Hepatocyte (in vitro differentiated cells): ENCODE results near the gene SHQ1. TPM values are rescaled to one million over a fixed set of nuclear protein-coding genes. Genes with fewer than 3 reads are reported as not detected.

ENCODE experiments used
- DNase-seq: peaks from one replicate; pipeline ENCODE4 v3.0.0-alpha.2; 2016; ENCODE audit warnings: low spot score
- H2AFZ ChIP-seq: fragments of 200-600 bp; sonication (generic); 2 replicates; pipeline ENCODE4 v1.6.0; 2016; ENCODE audit warnings: antibody characterized with exemption, mild to moderate bottlenecking
- H3K27ac ChIP-seq: fragments of 200-600 bp; sonication (generic); 2 replicates; pipeline ENCODE4 v1.5.1; 2016; ENCODE audit warnings: mild to moderate bottlenecking
- H3K27me3 ChIP-seq: fragments of 200-600 bp; sonication (generic); 2 replicates; pipeline ENCODE4 v1.6.1; 2016
- H3K36me3 ChIP-seq: fragments of 200-600 bp; sonication (generic); replicated peaks from 2 replicates; pipeline ENCODE4 v1.5.1; 2016; ENCODE audit warnings: low read depth; ENCODE audit not compliant: insufficient read depth
- H3K4me1 ChIP-seq: fragments of 200-600 bp; sonication (generic); 2 replicates; pipeline ENCODE4 v1.5.1; 2016; ENCODE audit warnings: mild to moderate bottlenecking, moderate library complexity; ENCODE audit not compliant: insufficient read depth
- H3K4me2 ChIP-seq: fragments of 200-600 bp; sonication (generic); 2 replicates; pipeline ENCODE4 v1.6.0; 2016
- H3K4me3 ChIP-seq: fragments of 200-600 bp; sonication (generic); 2 replicates; pipeline ENCODE4 v1.5.1; 2016; ENCODE audit warnings: mild to moderate bottlenecking
- H3K79me2 ChIP-seq: fragments of 200-600 bp; sonication (generic); 2 replicates; pipeline ENCODE4 v1.6.0; 2017; ENCODE audit warnings: mild to moderate bottlenecking
- H3K9me2 ChIP-seq: fragments of 200-600 bp; sonication (generic); replicated peaks from 2 replicates; pipeline ENCODE4 v1.6.0; 2017; ENCODE audit warnings: mild to moderate bottlenecking; ENCODE audit not compliant: insufficient read depth
- H3K9me3 ChIP-seq: fragments of 200-600 bp; sonication (generic); 2 replicates; pipeline ENCODE4 v1.5.1; 2016; ENCODE audit warnings: low read depth, mild to moderate bottlenecking
- H4K20me1 ChIP-seq: fragments of 200-600 bp; sonication (generic); 2 replicates; pipeline ENCODE4 v1.6.0; 2016; ENCODE audit warnings: mild to moderate bottlenecking; ENCODE audit not compliant: insufficient read depth, poor library complexity, severe bottlenecking
- EZH2 ChIP-seq: fragments of 200-600 bp; sonication (generic); IDR thresholded peaks from 2 replicates; pipeline ENCODE4 v1.6.1; 2016; ENCODE audit warnings: antibody characterized with exemption, mild to moderate bottlenecking, borderline replicate concordance
- EZH2phosphoT487 ChIP-seq: fragments of 200-600 bp; sonication (generic); IDR thresholded peaks from one replicate; pipeline ENCODE4 v1.6.1; 2018; ENCODE audit warnings: antibody characterized with exemption, mild to moderate bottlenecking, low read depth, moderate library complexity; ENCODE audit not compliant: unreplicated experiment, severe bottlenecking
- WGBS: methylation state at CpG from one replicate; pipeline ENCODE4 v1.1.6; 2016; ENCODE audit warnings: low lambda C conversion rate; ENCODE audit errors: missing lambda C conversion rate; 5-methylcytosine and 5-hydroxymethylcytosine counted together
- polyA plus RNA-seq: library from polyadenylated mRNA; unstranded; fragments of >200 nt; fragmentation: Nextera tagmentation; extraction: Ambion mirVana; gene quantifications from 2 replicates; pipeline ENCODE4 v1.2.1, GENCODE V29; 2016
- total RNA-seq: library from RNA; depleted of rRNA; stranded (reverse); fragments of >200 nt; gene quantifications from 2 replicates; pipeline ENCODE4 v1.2.3, GENCODE V29; 2014
- TF ChIP-seq, protein P1 (sequence below): fragments of 200-600 bp; sonication (generic); IDR thresholded peaks from 2 replicates; pipeline ENCODE4 v1.5.1; 2016; ENCODE audit warnings: antibody characterized with exemption, mild to moderate bottlenecking; ENCODE audit not compliant: poor library complexity

Gene SHQ1
- total and polyA plus RNA-seq, 2 experiments from 2014 or later = 11.1 to 16.8 TPM

DNA sequence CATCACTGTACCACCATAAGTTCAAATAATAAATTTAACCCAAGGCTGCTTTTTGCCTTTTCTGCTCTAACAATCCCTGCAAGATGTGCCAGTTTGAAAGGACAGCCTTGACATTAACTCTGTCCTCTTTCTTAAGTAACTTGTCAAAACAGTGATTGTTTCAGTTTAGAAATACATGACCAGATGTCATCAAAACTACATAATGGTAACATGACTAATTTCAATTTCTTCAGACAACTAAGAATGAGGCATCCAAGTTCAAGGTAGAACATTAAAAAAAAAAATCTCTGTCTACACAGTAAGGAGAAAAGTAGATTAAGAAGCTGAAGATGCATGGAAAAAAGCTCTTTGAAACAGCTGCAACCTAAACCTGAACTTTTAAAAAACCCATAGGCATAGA lies 47.4 kb downstream of the SHQ1 start:
- Histone ChIP-seq H3K9me3 (no peaks in the 10 kb centered on the region), H2AFZ (no peak overlapping the region), H3K4me2 (no peak overlapping the region), H3K4me1 (no peaks in the 10 kb centered on the region), H3K79me2 (no peaks in the 10 kb centered on the region), H3K4me3 (no peak overlapping the region), H3K9me2 (no peaks in the 10 kb centered on the region), H4K20me1 (no peaks in the 10 kb centered on the region), H3K36me3 (no peaks in the 10 kb centered on the region), H3K27ac (no peak overlapping the region), H3K27me3 (no peaks in the 10 kb centered on the region)
- DNase-seq = no peak
- TF ChIP-seq, protein P1, sequence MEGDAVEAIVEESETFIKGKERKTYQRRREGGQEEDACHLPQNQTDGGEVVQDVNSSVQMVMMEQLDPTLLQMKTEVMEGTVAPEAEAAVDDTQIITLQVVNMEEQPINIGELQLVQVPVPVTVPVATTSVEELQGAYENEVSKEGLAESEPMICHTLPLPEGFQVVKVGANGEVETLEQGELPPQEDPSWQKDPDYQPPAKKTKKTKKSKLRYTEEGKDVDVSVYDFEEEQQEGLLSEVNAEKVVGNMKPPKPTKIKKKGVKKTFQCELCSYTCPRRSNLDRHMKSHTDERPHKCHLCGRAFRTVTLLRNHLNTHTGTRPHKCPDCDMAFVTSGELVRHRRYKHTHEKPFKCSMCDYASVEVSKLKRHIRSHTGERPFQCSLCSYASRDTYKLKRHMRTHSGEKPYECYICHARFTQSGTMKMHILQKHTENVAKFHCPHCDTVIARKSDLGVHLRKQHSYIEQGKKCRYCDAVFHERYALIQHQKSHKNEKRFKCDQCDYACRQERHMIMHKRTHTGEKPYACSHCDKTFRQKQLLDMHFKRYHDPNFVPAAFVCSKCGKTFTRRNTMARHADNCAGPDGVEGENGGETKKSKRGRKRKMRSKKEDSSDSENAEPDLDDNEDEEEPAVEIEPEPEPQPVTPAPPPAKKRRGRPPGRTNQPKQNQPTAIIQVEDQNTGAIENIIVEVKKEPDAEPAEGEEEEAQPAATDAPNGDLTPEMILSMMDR = no peak
- TF ChIP-seq EZH2 (no peak), EZH2phosphoT487 (no peak)

DNA sequence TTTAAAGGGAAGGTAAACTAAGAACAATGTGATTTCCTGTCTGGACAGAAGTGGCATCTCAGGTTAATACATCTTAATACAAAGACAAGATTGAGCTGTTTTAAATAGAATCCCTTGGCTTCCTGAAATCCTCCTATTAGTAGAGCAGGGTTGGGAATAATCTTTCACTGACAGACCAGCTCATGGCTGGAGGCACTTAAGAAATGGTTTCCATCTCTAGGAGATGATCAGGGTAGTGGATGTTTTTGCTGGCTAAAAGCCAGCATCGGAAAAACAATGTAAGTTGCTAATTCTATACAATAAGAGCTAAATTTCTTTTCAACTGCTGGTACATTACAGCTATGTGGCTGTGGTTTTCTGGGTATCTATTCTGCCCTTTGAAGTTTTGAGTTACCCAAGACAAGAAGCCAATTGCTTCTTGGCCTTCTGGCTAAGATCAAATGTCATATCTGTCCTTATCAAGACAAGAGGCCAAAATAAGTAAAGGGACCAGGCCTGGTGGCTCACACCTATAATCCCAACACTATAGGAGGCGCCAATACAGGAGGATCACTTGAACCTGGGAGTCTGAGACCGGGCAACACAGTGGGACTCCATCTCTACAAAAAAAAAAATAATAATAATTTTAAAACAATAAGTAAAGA lies 49.6 kb downstream of the SHQ1 start:
- Histone ChIP-seq H3K27ac (no peak overlapping the region), H3K36me3 (no peaks in the 10 kb centered on the region), H3K27me3 (no peaks in the 10 kb centered on the region), H3K4me2 (no peak overlapping the region), H2AFZ (no peak overlapping the region), H3K9me3 (no peaks in the 10 kb centered on the region), H3K4me1 (no peaks in the 10 kb centered on the region), H3K4me3 (no peak overlapping the region), H3K9me2 (no peaks in the 10 kb centered on the region), H3K79me2 (no peaks in the 10 kb centered on the region), H4K20me1 (no peaks in the 10 kb centered on the region)
- 76% methylated on average over 3 of the region's 3 CpGs for WGBS
- DNase-seq = no peak
- no peak for TF ChIP-seq EZH2
- no peak for TF ChIP-seq EZH2phosphoT487
- TF ChIP-seq, protein P1 = no peak

DNA sequence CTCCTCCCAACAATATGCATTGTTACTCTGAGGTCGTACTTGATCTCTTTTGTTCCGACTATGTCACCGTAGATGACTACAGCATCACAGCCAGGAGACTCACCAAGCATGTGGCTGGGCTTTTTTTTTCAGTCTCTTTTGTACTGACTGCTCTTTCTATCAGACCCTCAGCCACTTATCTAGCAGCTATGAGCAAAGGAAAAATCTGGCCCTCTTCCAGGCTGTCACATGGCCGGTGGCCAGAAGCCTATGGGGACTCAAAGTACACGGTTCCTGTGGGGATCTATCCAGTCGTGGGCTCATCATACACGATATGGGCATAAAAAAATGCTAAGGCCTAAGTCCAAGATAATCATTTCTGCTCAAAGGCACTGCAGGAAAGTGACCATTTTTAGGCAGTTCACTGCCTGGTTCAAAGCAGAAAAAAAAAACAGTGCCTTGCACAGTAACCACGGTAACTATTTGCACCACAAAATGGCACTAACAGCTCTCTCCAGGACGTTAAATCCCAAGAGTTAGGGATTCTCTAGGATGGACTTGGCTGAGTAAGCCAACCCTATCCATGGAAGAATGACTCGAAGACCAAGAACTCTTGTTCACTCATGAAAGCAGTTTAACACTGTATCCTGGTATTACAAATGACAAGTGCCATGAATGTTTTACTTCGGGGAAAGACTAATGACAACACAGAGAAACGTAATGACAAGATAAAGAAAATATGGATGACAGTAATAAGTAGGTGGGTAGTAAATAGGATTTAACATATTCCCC lies 50.3 kb downstream of the SHQ1 start:
- DNase-seq = peak; percentile 29
- Histone ChIP-seq H3K4me2 (no peak overlapping the region), H3K9me3 (no peaks in the 10 kb centered on the region), H3K4me3 (no peak overlapping the region), H3K9me2 (no peaks in the 10 kb centered on the region), H4K20me1 (no peaks in the 10 kb centered on the region), H3K4me1 (no peaks in the 10 kb centered on the region), H3K36me3 (no peaks in the 10 kb centered on the region), H3K27ac (no peak overlapping the region), H3K79me2 (no peaks in the 10 kb centered on the region), H2AFZ (no peak overlapping the region), H3K27me3 (no peaks in the 10 kb centered on the region)
- TF ChIP-seq, protein P1 = no peak
- no peak for TF ChIP-seq EZH2
- WGBS = 72% methylated on average over 12 of the region's 12 CpGs
